Measurements from ENCODE around the gene MC3R.

Gene MC3R

DNA sequence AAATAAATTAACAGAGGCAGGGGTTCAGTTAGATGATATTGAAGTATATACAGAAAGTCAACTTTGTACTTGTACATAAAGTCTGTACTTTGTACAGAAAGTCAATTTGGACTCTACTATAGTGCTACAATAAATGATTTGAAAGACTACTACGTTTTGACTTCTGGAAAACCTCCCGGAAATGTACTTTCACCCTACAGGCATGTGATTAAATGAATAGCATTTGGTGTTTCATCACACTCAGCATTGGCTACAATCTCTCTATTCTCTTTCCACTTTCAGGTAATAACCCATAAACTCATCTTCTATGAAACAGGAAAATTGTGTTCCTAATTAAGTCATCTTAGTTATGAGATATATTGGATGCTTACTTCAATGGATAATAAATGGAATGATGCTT is 25.6 kb upstream of the MC3R start:
- no peak overlapping the region for H3K4me3 ChIP-seq (ENCODE audit: low read depth, low read length)
- DNase-seq (ENCODE audit: low read depth): no peak
- no peak for TF ChIP-seq CTCF (IDR thresholded peaks at IDR 0.05; ENCODE audit: insufficient read depth, low read depth, low read length, missing control alignments)

DNA sequence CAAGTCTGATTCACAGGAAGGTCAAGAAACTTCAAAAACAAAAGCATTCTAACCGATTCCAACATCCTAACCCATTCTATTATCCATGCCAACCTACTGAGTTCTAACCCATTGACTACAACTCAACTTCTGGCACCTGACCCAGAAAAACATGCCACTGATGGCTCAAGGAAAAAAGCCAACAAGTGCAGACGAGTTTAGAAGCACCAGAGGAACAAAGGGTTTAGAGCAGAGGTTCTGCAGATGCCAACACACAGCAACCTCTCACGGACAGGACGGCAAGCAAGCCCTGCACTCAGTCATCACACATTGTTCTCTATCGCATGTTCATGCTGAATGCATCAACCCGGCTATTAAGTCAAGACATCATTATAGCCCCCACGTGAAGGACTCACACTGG is 25.2 kb upstream of the MC3R start:
- no peak for DNase-seq (ENCODE audit: low read depth)
- no peak for TF ChIP-seq CTCF (IDR thresholded peaks at IDR 0.05; ENCODE audit: insufficient read depth, low read depth, low read length, missing control alignments)
- H3K4me3 ChIP-seq (ENCODE audit: low read depth, low read length): no peak overlapping the region

DNA sequence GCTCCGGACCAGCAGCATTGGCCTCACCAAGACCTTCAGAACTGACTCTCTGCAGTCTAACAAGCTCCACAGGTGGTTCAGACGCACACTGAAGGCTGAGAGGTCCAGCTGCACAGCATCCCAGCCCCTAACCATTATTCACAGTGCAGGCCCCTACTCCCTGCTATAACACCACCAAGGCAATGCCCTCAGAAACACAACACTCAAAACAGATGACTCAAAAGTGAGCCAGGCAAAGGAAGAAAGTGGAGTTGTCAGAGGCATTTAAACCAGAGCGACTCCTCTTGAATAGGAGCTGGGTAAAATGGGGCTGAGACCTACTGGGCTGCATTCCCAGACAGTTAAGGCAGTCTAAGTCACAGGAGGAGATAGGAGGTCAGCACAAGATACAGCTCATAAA is 20.5 kb upstream of the MC3R start:
- DNase-seq (ENCODE audit: low read depth): no peak
- TF ChIP-seq CTCF (IDR thresholded peaks at IDR 0.05; ENCODE audit: insufficient read depth, low read depth, low read length, missing control alignments): no peak
- H3K4me3 ChIP-seq (ENCODE audit: low read depth, low read length): no peak overlapping the region

DNA sequence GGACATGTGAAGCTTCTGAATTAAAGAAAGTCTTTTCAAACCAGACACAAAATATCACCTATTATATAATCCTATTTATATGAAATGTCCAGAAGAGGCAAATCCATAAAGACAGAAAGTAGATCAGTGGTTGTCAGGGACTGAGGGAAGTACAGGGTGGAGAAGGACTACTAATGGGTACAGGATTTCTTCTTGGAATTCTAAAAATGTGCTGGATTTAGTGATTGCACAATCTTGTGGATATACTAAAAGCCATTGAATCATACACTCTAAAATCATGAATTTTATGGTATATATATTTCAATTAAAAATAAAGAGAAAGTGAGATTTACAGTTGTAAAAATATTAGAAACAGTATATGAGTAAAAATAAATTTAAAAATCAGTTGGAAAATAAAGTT is 18.7 kb upstream of the MC3R start:
- TF ChIP-seq CTCF (IDR thresholded peaks at IDR 0.05; ENCODE audit: insufficient read depth, low read depth, low read length, missing control alignments): no peak
- no peak for DNase-seq (ENCODE audit: low read depth)
- H3K4me3 ChIP-seq (ENCODE audit: low read depth, low read length): no peak overlapping the region

- TF ChIP-seq CTCF (IDR thresholded peaks at IDR 0.05; ENCODE audit: insufficient read depth, low read depth, low read length, missing control alignments): no peak
- H3K4me3 ChIP-seq (ENCODE audit: low read depth, low read length): no peak overlapping the region
- DNase-seq (ENCODE audit: low read depth): no peak
These were observed 14.4 kb upstream of the MC3R start for GRCh38 chr20:56234110-56234509.

- DNase-seq (ENCODE audit: low read depth): no peak
- no peak overlapping the region for H3K4me3 ChIP-seq (ENCODE audit: low read depth, low read length)
- TF ChIP-seq CTCF (IDR thresholded peaks at IDR 0.05; ENCODE audit: insufficient read depth, low read depth, low read length, missing control alignments): no peak
These were observed 11.2 kb upstream of the MC3R start for GRCh38 chr20:56237335-56237734.

GRCh38 chr20:56244259-56244658 is 4.3 kb upstream of the MC3R start:
- TF ChIP-seq CTCF (IDR thresholded peaks at IDR 0.05; ENCODE audit: insufficient read depth, low read depth, low read length, missing control alignments): no peak
- DNase-seq (ENCODE audit: low read depth): no peak
- H3K4me3 ChIP-seq (ENCODE audit: low read depth, low read length): no peak overlapping the region
